ENCODE measurements around the gene MOB1B. TPM values are rescaled to one million over a fixed set of nuclear protein-coding genes. Genes with fewer than 3 reads are reported as not detected.
"Not testable (repeated sequence)": the region's sequence is repeated elsewhere in the genome, so short reads cannot be mapped to it uniquely, and the experiment has no call there.

MOB1B gene
- total RNA-seq, 1 donor from 2014 or later, result 34.6 TPM

DNA sequence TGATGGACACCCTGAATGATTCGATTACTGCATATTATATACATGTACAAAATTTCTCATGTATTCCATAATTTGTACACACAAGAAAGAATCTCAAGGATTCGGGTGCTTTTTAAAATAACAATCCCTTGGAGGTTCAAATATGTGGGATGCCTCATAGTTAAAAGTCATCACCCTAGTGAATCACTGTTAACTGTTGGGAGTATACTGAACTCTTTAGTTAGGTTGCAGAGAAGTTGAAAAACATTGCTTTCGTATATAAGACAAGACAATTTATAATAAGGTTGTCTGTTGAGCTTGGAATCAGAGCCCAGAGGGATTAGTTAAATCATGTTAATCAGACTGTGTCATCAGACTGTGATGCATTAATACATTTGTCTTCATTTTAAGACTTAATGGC lies 106.9 kb downstream of the MOB1B start:
- Histone ChIP-seq H3K27ac (no peak overlapping the region), H3K27me3 (ENCODE audit: low read depth) (no peaks in the 10 kb centered on the region), H3K4me1 (peaks cover 13% of the 10 kb centered on the region), H3K36me3 (peaks cover 8% of the 10 kb centered on the region), H3K4me3 (no peak overlapping the region), H3K9me3 (no peaks in the 10 kb centered on the region)
- TF ChIP-seq, protein P1, sequence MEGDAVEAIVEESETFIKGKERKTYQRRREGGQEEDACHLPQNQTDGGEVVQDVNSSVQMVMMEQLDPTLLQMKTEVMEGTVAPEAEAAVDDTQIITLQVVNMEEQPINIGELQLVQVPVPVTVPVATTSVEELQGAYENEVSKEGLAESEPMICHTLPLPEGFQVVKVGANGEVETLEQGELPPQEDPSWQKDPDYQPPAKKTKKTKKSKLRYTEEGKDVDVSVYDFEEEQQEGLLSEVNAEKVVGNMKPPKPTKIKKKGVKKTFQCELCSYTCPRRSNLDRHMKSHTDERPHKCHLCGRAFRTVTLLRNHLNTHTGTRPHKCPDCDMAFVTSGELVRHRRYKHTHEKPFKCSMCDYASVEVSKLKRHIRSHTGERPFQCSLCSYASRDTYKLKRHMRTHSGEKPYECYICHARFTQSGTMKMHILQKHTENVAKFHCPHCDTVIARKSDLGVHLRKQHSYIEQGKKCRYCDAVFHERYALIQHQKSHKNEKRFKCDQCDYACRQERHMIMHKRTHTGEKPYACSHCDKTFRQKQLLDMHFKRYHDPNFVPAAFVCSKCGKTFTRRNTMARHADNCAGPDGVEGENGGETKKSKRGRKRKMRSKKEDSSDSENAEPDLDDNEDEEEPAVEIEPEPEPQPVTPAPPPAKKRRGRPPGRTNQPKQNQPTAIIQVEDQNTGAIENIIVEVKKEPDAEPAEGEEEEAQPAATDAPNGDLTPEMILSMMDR (IDR thresholded peaks at IDR 0.05), result no peak
- ATAC-seq, result no peak
- DNase-seq, result no peak
- intact Hi-C loops (cut with DNase I), result no loop called here

DNA sequence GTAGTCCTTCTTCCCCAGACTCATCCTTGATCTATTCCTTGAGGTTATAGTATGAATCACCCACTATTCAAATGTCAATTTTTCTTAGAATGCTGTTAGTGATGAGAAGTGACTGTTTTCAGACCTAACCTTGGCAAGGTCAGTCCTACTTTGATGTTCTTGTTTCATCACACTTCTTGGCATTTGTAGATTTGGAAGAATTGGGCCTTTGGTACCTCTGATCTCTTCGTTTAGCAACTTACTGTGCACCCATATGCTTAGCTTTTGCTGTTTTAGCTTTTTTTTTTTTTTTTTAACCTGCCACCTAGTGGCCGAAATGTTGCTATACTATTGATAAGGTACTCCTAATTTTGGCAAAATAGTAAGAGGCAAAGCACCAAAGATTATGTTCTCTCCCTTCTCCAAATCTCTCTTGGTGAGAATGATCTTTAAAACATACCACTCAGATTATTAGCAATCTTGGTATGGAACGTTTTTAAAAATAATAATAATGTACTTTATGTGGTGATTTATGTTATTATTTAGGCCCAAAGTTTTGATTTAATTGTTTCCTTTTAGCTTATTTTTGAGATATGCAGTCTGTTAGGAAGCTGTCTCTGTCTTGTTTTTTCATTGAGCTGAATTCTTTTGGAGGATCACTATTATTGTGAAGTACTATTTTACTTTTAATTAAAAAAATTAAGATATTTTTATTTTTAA lies 107.9 kb downstream of the MOB1B start:
- H3K4me3 ChIP-seq, result no peak overlapping the region
- peaks cover 8% of the 10 kb centered on the region for H3K36me3 ChIP-seq
- intact Hi-C loops (cut with DNase I), result no loop called here
- H3K4me1 ChIP-seq, result peaks cover 13% of the 10 kb centered on the region
- TF ChIP-seq, protein P1 (IDR thresholded peaks at IDR 0.05), result peak; percentile 66
- H3K27ac ChIP-seq, result no peak overlapping the region
- DNase-seq, result no peak
- ATAC-seq, result peak in 1 of 2 donors; percentile 65
- H3K27me3 ChIP-seq (ENCODE audit: low read depth), result no peaks in the 10 kb centered on the region
- H3K9me3 ChIP-seq, result no peaks in the 10 kb centered on the region

DNA sequence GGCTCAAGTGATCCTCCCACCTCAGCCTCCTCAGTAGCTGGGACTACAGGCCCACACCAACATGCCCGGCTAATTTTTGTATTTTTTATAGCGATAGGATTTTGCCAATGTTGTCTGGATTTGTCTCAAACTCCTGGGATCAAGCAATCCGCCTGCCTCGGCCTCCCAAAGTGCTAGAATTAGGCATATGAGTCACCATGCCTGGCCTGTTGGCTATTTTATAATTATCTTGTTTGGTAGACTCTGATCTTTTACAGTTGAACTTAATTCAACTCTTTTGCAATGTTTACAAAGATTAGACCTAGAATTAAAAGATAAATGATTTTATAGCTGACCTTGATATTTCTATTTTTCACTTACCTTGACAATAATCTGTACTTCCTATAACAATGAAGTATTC lies 109.3 kb downstream of the MOB1B start:
- H3K4me1 ChIP-seq, result peaks cover 13% of the 10 kb centered on the region
- DNase-seq (no peak), ATAC-seq (no peak)
- no peaks in the 10 kb centered on the region for H3K27me3 ChIP-seq (ENCODE audit: low read depth)
- intact Hi-C loops (cut with DNase I), result no loop called here
- TF ChIP-seq, protein P1 (IDR thresholded peaks at IDR 0.05), result no peak
- no peaks in the 10 kb centered on the region for H3K9me3 ChIP-seq
- no peak overlapping the region for H3K27ac ChIP-seq
- H3K36me3 ChIP-seq, result peaks cover 8% of the 10 kb centered on the region
- H3K4me3 ChIP-seq, result no peak overlapping the region

DNA sequence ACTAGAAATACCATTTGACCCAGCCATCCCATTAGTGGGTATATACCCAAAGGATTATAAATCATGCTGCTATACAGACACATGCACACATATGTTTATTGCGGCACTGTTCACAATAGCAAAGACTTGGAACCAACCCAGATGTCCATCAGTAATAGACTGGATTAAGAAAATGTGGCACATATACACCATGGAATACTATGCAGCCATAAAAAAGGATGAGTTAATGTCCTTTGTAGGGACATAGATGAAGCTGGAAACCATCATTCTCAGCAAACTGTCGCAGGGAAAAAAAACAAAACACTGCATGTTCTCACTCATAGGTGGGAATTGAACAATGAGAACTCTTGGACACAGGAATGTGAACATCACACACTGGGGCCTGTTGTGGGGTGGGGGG lies 115.2 kb downstream of the MOB1B start:
- H3K9me3 ChIP-seq; H3K27ac ChIP-seq; H3K4me1 ChIP-seq; ATAC-seq; H3K4me3 ChIP-seq; intact Hi-C loops (cut with DNase I); H3K27me3 ChIP-seq (ENCODE audit: low read depth); H3K36me3 ChIP-seq; DNase-seq: not testable (repeated sequence)

DNA sequence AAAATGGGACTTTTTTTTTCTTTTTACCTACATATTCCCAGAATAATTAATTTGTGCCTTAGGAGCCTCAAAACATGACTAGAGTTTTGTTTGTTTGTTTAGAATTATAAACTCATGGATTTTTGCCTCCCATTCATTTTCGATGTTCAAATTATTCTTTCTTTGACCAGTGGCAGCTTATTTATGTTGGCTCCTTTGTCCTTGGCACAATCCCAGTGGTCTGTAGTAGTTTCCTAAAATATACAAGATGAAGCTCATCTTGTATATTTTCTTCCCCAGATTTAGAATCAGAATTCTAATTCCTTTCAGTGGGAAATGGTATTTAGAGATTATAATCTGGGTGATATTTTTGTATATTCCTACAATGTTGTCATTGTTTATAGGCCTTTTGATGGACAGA lies 118.4 kb downstream of the MOB1B start:
- H3K4me3 ChIP-seq, result no peak overlapping the region
- intact Hi-C loops (cut with DNase I), result no loop called here
- no peak for ATAC-seq
- no peaks in the 10 kb centered on the region for H3K9me3 ChIP-seq
- TF ChIP-seq, protein P1 (IDR thresholded peaks at IDR 0.05), result no peak
- H3K4me1 ChIP-seq, result no peaks in the 10 kb centered on the region
- no peak overlapping the region for H3K27ac ChIP-seq
- DNase-seq, result no peak
- peaks cover 9% of the 10 kb centered on the region for H3K36me3 ChIP-seq
- H3K27me3 ChIP-seq (ENCODE audit: low read depth), result no peaks in the 10 kb centered on the region

DNA sequence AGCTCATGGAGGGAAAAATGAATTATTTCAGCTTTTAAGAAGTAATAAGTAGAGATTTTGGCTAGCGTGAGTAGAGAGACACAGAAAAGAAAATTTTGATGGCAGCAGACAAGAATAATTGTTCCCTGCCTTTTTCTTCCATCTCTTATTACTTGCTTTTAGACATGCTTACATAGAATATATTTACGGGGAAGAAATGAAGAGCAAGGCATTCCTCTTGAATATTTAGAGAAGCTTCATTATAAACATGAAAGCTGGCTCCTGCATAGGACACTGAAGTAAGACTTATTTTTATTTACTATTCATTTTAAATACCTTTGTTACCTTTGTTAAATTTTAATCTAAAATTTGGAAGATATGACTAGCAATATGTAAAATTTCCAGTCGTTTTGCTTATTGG lies 123.5 kb downstream of the MOB1B start:
- TF ChIP-seq, protein P1 (IDR thresholded peaks at IDR 0.05), result no peak
- Histone ChIP-seq H3K9me3 (no peaks in the 10 kb centered on the region), H3K36me3 (peaks cover 40% of the 10 kb centered on the region), H3K4me3 (no peak overlapping the region), H3K27me3 (ENCODE audit: low read depth) (no peaks in the 10 kb centered on the region), H3K4me1 (no peaks in the 10 kb centered on the region), H3K27ac (no peak overlapping the region)
- intact Hi-C loops (cut with DNase I), result no loop called here
- DNase-seq (no peak), ATAC-seq (no peak)

Measured in lower lobe of right lung (tissue), 2 donors.